H9 (cell line): ENCODE data around the gene FARP2. TPM values are rescaled to one million over a fixed set of nuclear protein-coding genes. Genes with fewer than 3 reads are reported as not detected.

Source experiments
- DNase-seq: peaks from one replicate; pipeline ENCODE4 v3.0.0-alpha.2; 2017
- H2AFZ ChIP-seq: one replicate; pipeline ENCODE4 v1.6.1; 2013; ENCODE audit warnings: mild to moderate bottlenecking, low read length, control low read depth, moderate library complexity
- H2AK5ac ChIP-seq: 2 replicates; pipeline ENCODE4 v1.6.1; 2013; ENCODE audit warnings: low read length, control low read depth, mixed read lengths; ENCODE audit not compliant: insufficient read length
- H2BK120ac ChIP-seq: one replicate; pipeline ENCODE4 v1.6.1; 2013; ENCODE audit warnings: low read depth, mild to moderate bottlenecking, low read length, control low read depth, inconsistent platforms; ENCODE audit not compliant: poor library complexity, severe bottlenecking
- H2BK12ac ChIP-seq: 2 replicates; pipeline ENCODE4 v1.6.1; 2013; ENCODE audit warnings: low read length, control low read depth, mixed read lengths, low read depth; ENCODE audit not compliant: insufficient read length
- H2BK15ac ChIP-seq: 2 replicates; pipeline ENCODE4 v1.6.1; 2013; ENCODE audit warnings: low read depth, low read length, control low read depth
- H2BK20ac ChIP-seq: one replicate; pipeline ENCODE4 v1.6.1; 2013; ENCODE audit warnings: low read depth, mild to moderate bottlenecking, low read length, control low read depth, inconsistent platforms; ENCODE audit not compliant: poor library complexity, severe bottlenecking
- H2BK5ac ChIP-seq: 2 replicates; pipeline ENCODE4 v1.6.1; 2013; ENCODE audit warnings: low read length, control low read depth, mixed read lengths; ENCODE audit not compliant: insufficient read length
- H3K14ac ChIP-seq: 2 replicates; pipeline ENCODE4 v1.6.1; 2013; ENCODE audit warnings: low read length, control low read depth; ENCODE audit not compliant: insufficient read depth
- H3K18ac ChIP-seq: 2 replicates; pipeline ENCODE4 v1.6.1; 2013; ENCODE audit warnings: low read depth, mild to moderate bottlenecking, mixed read lengths, low read length, control low read depth; ENCODE audit not compliant: insufficient read length
- H3K23ac ChIP-seq: 2 replicates; pipeline ENCODE4 v1.6.1; 2013; ENCODE audit warnings: low read length, control low read depth, mixed read lengths, low read depth; ENCODE audit not compliant: insufficient read length
- H3K23me2 ChIP-seq: 2 replicates; pipeline ENCODE4 v1.6.1; 2013; ENCODE audit warnings: low read depth, mild to moderate bottlenecking, mixed read lengths, low read length, control low read depth; ENCODE audit not compliant: insufficient read length, poor library complexity, severe bottlenecking
- H3K27ac ChIP-seq: 2 replicates; pipeline ENCODE4 v1.5.1; 2013; ENCODE audit warnings: low read length, control low read depth, mixed read lengths, low read depth; ENCODE audit not compliant: insufficient read length
- H3K27me3 ChIP-seq: 2 replicates; pipeline ENCODE4 v1.6.1; 2013; ENCODE audit warnings: low read length, control low read depth, inconsistent platforms; ENCODE audit not compliant: insufficient read depth
- H3K4ac ChIP-seq: 2 replicates; pipeline ENCODE4 v1.6.1; 2013; ENCODE audit warnings: low read depth, mild to moderate bottlenecking, control low read depth, inconsistent platforms, low read length, moderate library complexity
- H3K4me1 ChIP-seq: 2 replicates; pipeline ENCODE4 v1.6.1; 2013; ENCODE audit warnings: low read length, control low read depth, inconsistent platforms; ENCODE audit not compliant: insufficient read depth
- H3K4me2 ChIP-seq: 2 replicates; pipeline ENCODE4 v1.6.1; 2013; ENCODE audit warnings: low read length, control low read depth, mixed read lengths; ENCODE audit not compliant: insufficient read length, insufficient read depth
- H3K56ac ChIP-seq: 2 replicates; pipeline ENCODE4 v1.6.1; 2013; ENCODE audit warnings: low read depth, mild to moderate bottlenecking, mixed read lengths, low read length, control low read depth; ENCODE audit not compliant: insufficient read length
- H3K79me1 ChIP-seq: 2 replicates; pipeline ENCODE4 v1.6.1; 2013; ENCODE audit warnings: low read depth, mild to moderate bottlenecking, moderate library complexity, low read length, control low read depth, inconsistent platforms; ENCODE audit not compliant: insufficient read depth, poor library complexity, severe bottlenecking
- H3K79me2 ChIP-seq: 2 replicates; pipeline ENCODE4 v1.6.1; 2013; ENCODE audit warnings: low read length, control low read depth, inconsistent platforms; ENCODE audit not compliant: insufficient read depth
- H3K9ac ChIP-seq: 2 replicates; pipeline ENCODE4 v1.6.1; 2013; ENCODE audit warnings: low read length, control low read depth, mixed read lengths; ENCODE audit not compliant: insufficient read length; ENCODE audit errors: extremely low read depth
- H3K9me3 ChIP-seq: one replicate; pipeline ENCODE4 v1.6.1; 2013; ENCODE audit warnings: low read depth, low read length, inconsistent platforms; ENCODE audit not compliant: control insufficient read depth
- H3T11ph ChIP-seq: one replicate; pipeline ENCODE4 v1.6.1; 2013; ENCODE audit warnings: mild to moderate bottlenecking, low read length, control low read depth, inconsistent platforms
- H4K20me1 ChIP-seq: one replicate; pipeline ENCODE4 v1.6.1; 2013; ENCODE audit not compliant: control insufficient read depth, insufficient read length, insufficient read depth
- H4K5ac ChIP-seq: 2 replicates; pipeline ENCODE4 v1.6.1; 2013; ENCODE audit warnings: low read depth, mild to moderate bottlenecking, mixed read lengths, low read length, control low read depth; ENCODE audit not compliant: insufficient read length
- H4K8ac ChIP-seq: replicated peaks from 2 replicates; pipeline ENCODE4 v1.6.1; 2013; ENCODE audit warnings: low read length, control low read depth, mixed read lengths, low read depth; ENCODE audit not compliant: insufficient read length
- H4K91ac ChIP-seq: 2 replicates; pipeline ENCODE4 v1.6.1; 2013; ENCODE audit warnings: low read depth, mild to moderate bottlenecking, moderate library complexity, mixed read lengths, low read length, control low read depth; ENCODE audit not compliant: insufficient read length
- H3K27ac Mint-ChIP-seq, 3 experiments: 2 replicates in 2 of 3; 3 replicates in 1 of 3; pipeline ENCODE4 v1.8.0; 2020 to 2021; ENCODE audit warnings: mixed read lengths in 3 of 3, mild to moderate bottlenecking in 1 of 3, moderate library complexity in 1 of 3
- H3K27me3 Mint-ChIP-seq: 2 replicates; pipeline ENCODE4 v1.8.0; 2021; ENCODE audit warnings: low read depth, mild to moderate bottlenecking, moderate library complexity, mixed read lengths
- H3K36me3 Mint-ChIP-seq, 3 experiments: 2 replicates in 2 of 3; 3 replicates in 1 of 3; pipeline ENCODE4 v1.8.0; 2020 to 2021; ENCODE audit warnings: low read depth in 3 of 3, mixed read lengths in 3 of 3; ENCODE audit not compliant: insufficient read depth in 1 of 3
- H3K4me1 Mint-ChIP-seq, 2 experiments: 2 replicates each; pipeline ENCODE4 v1.8.0; 2020; ENCODE audit warnings: mixed read lengths in 2 of 2
- H3K4me3 Mint-ChIP-seq, 2 experiments: 2 replicates in 1 of 2; 3 replicates in 1 of 2; pipeline ENCODE4 v1.8.0; 2020 to 2021; ENCODE audit warnings: mild to moderate bottlenecking in 2 of 2, mixed read lengths in 2 of 2, moderate library complexity in 1 of 2
- H3K9me3 Mint-ChIP-seq, 2 experiments: 2 replicates in 1 of 2; 3 replicates in 1 of 2; pipeline ENCODE4 v1.8.0; 2020; ENCODE audit warnings: mild to moderate bottlenecking in 2 of 2, mixed read lengths in 2 of 2, moderate library complexity in 1 of 2
- WGBS: extraction: QIAGEN DNeasy Blood & Tissue Kit; methylation state at CpG from one replicate; pipeline ENCODE4 v1.1.7; 2013; ENCODE audit warnings: missing lambda C conversion rate, low lambda C conversion rate, mixed read lengths; ENCODE audit not compliant: insufficient read length; ENCODE audit errors: extremely low coverage; 5-methylcytosine and 5-hydroxymethylcytosine counted together
- total RNA-seq: library from RNA; stranded (reverse); gene quantifications from 2 replicates; pipeline ENCODE4 v1.2.1, GENCODE V29; 2021
- TF ChIP-seq, protein P1 (sequence below): fragments of 200-600 bp; sonication (generic); conservative IDR thresholded peaks from 3 replicates; pipeline ENCODE4 v1.8.0; 2021; ENCODE audit warnings: antibody characterized with exemption, mild to moderate bottlenecking

Gene FARP2
- total RNA-seq, 1 experiment from 2014 or later: 33.9 TPM

GRCh38 chr2:241329669-241330615, 26.1 kb upstream of the FARP2 start:
- Histone ChIP-seq H3K27me3 (no peaks in the 10 kb centered on the region), H2BK15ac (no peak overlapping the region), H3K79me2 (peaks cover 7% of the 10 kb centered on the region; the same call in 1 of the 2 replicates), H3K9ac (no peak overlapping the region), H2BK12ac (no peak overlapping the region), H4K8ac (no peak overlapping the region), H3K4me1 (no peaks in the 10 kb centered on the region), H3T11ph (no peak overlapping the region), H3K4ac (no peak overlapping the region), H2BK5ac (no peak overlapping the region), H3K18ac (no peak overlapping the region), H3K23me2 (no peaks in the 10 kb centered on the region), H4K20me1 (no peaks in the 10 kb centered on the region), H2AK5ac (no peak overlapping the region), H2AFZ (no peak overlapping the region), H3K4me2 (no peak overlapping the region), H4K91ac (no peak overlapping the region), H2BK20ac (no peak overlapping the region), H3K9me3 (no peaks in the 10 kb centered on the region), H3K79me1 (peaks cover 6% of the 10 kb centered on the region), H3K56ac (no peak overlapping the region), H3K27ac (no peak overlapping the region), H3K14ac (no peak overlapping the region), H2BK120ac (no peak overlapping the region), H3K23ac (no peak overlapping the region), H4K5ac (no peak overlapping the region)
- Mint-ChIP-seq H3K9me3 (no peaks in the 10 kb centered on the region), H3K4me1 (peaks cover 6% of the 10 kb centered on the region in 2 experiments), H3K36me3 (peaks cover 25 to 78% (median 69%) of the 10 kb centered on the region in 3 experiments; a peak in 6 of 7 replicates), H3K27ac (peak overlapping the region in 2 of 3 experiments; percentile 68 to 69; a peak in 4 of 7 replicates), H3K4me3 (no peak overlapping the region), H3K27me3 (no peaks in the 10 kb centered on the region)
- no peak for DNase-seq
- WGBS: no CpG with 5 or more reads among the region's 11 CpGs
- TF ChIP-seq, protein P1, sequence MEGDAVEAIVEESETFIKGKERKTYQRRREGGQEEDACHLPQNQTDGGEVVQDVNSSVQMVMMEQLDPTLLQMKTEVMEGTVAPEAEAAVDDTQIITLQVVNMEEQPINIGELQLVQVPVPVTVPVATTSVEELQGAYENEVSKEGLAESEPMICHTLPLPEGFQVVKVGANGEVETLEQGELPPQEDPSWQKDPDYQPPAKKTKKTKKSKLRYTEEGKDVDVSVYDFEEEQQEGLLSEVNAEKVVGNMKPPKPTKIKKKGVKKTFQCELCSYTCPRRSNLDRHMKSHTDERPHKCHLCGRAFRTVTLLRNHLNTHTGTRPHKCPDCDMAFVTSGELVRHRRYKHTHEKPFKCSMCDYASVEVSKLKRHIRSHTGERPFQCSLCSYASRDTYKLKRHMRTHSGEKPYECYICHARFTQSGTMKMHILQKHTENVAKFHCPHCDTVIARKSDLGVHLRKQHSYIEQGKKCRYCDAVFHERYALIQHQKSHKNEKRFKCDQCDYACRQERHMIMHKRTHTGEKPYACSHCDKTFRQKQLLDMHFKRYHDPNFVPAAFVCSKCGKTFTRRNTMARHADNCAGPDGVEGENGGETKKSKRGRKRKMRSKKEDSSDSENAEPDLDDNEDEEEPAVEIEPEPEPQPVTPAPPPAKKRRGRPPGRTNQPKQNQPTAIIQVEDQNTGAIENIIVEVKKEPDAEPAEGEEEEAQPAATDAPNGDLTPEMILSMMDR: no peak
